Right lobe of liver (tissue), 4 donors: Measurements from ENCODE around the gene KCNQ5.

Experiments used
- POLR2A ChIP-seq: fragments of 450-650 bp; IDR thresholded peaks from one replicate; pipeline ENCODE4 v1.6.1; 2017; ENCODE audit warnings: antibody characterized with exemption, mild to moderate bottlenecking
- TF ChIP-seq, protein P1 (sequence below), 4 donors: fragments of 200-600 bp in 3 of 4; fragments of 450-650 bp in 1 of 4; IDR thresholded peaks; one replicate each; pipeline versions ENCODE4 v1.5.1 to v1.8.0; 2016 to 2022; ENCODE audit warnings: antibody characterized with exemption in 4 of 4, mild to moderate bottlenecking in 2 of 4
- donor health status: DM: no; HTN: no; CAD: no.
- donor health status: DM: no; HTN: no; CAD: no.
- donor health status: DM: no; HTN: yes; CAD: no.

DNA sequence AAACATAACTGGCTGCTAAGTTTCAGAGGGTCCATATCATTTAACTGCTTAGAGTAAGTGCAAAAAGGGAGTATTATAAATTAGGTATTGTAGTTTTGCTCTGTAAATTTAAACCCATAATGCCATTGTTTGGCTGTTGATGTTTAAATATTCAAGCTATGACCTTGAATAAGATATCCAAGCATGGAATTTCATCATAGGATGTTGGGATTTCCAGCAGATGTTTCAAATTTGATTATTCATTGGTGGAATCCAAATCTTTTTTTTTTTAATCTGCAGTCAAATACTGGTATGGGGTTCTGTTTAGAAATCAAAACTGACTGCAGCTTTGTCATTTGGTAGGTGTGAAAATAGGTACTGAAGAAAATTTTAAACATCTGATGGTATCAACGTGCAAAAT, 442.4 kb downstream of the KCNQ5 start:
- TF ChIP-seq, protein P1, sequence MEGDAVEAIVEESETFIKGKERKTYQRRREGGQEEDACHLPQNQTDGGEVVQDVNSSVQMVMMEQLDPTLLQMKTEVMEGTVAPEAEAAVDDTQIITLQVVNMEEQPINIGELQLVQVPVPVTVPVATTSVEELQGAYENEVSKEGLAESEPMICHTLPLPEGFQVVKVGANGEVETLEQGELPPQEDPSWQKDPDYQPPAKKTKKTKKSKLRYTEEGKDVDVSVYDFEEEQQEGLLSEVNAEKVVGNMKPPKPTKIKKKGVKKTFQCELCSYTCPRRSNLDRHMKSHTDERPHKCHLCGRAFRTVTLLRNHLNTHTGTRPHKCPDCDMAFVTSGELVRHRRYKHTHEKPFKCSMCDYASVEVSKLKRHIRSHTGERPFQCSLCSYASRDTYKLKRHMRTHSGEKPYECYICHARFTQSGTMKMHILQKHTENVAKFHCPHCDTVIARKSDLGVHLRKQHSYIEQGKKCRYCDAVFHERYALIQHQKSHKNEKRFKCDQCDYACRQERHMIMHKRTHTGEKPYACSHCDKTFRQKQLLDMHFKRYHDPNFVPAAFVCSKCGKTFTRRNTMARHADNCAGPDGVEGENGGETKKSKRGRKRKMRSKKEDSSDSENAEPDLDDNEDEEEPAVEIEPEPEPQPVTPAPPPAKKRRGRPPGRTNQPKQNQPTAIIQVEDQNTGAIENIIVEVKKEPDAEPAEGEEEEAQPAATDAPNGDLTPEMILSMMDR (IDR thresholded peaks at IDR 0.05), result no peak
- TF ChIP-seq POLR2A, result no peak
